Midbrain (tissue), 1 donor: Measurements from ENCODE around the gene MUTYH.
"Not testable (repeated sequence)": the region's sequence is repeated elsewhere in the genome, so short reads cannot be mapped to it uniquely, and the experiment has no call there.

Experiments
- DNase-seq: peaks from one replicate; lab custom pipeline; 2025; lab: John Stamatoyannopoulos, UW

The MUTYH gene

DNA sequence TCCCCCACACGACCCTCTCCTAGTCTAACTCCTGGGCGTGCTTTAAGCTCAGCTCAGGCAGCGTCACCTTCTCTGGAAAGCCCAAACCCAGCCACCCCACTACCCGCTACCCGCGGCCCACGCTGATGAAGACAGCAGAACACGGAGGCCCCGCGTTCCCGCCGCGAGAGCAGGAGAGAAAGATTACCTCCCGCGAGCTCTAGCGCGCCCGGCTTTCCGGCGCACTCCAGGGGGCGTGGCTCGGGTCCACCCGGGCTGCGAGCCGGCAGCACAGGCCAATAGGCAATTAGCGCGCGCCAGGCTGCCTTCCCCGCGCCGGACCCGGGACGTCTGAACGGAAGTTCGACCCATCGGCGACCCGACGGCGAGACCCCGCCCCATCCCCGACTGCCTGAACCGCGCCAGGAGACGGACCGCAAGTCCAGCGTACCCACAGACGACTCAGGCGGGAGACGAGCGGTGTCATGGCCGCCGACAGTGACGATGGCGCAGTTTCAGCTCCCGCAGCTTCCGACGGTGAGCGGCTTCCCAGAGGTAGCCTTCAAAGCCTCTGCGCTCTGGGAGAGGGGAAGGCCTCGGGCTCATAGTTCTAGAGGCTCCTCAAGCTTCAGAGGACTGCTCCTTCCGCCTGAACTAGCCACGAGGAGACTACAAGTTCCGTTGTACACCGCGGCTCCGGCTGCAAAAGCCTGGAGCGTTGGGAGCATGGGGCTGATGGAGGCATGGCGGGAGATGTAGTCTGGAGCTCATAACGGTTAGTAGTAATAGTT is at the start of gene MUTYH, which contains the start of gene TOE1:
Gene MUTYH, minus strand, starts transcription at position 652 of the 770 bp plus-strand sequence. CDS start 5,935 bp downstream, outside the sequence.
Gene TOE1, plus strand, starts transcription at position 382 of the 770 bp plus-strand sequence. Its CDS starts 83 bp downstream, at position 465.
- peak; percentile 89 for DNase-seq

GRCh38 chr1:45386219-45386618 is 46.0 kb upstream of the MUTYH start:
- DNase-seq, result no peak

- no peak for DNase-seq
These were observed 45.1 kb upstream of the MUTYH start for GRCh38 chr1:45385302-45385701.

- DNase-seq, result not testable (repeated sequence)
These were observed 44.0 kb upstream of the MUTYH start for GRCh38 chr1:45384213-45384612.

GRCh38 chr1:45383191-45383590 is 43.0 kb upstream of the MUTYH start:
- no peak for DNase-seq

DNA sequence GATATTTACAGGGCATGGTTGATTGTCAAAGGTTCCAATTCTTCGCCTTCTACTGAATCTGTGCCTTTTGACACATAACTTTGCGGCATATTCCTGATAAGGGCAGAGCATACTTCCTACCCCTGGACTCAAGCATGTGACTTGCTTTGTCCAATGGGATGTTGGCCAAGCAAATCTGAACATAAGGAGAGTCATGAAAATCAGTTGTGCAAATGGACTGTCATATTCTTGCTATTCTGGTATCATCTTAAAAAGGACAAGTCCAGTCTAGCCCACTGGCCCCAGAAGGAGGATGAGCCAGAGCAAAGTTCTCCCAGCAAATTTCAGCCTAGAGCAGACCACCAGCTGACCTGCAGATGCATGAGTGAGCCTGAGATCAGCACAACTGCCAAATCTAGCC is 41.0 kb upstream of the MUTYH start:
- no peak for DNase-seq

- DNase-seq, result no peak
These were observed 40.5 kb upstream of the MUTYH start for GRCh38 chr1:45380730-45381129.

DNA sequence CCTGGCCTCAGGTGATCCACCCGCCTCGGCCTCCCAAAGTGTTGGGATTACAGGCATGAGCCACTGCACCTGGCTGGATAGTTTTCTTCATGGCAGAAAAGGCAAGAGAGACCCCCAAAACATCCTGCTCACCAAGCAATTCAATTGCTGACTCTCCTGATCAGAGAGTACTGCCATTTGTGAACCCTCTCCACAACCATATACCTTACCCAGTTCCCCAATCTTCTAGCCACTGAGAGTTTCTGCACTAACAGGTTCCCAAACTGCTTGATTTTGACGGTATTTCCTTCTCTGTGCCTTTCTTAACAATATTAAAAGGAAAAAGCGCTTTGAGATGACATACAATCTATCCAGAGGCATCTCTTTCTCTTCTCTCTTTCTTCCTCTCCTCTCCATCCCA is 39.9 kb upstream of the MUTYH start:
- DNase-seq, result no peak

- DNase-seq, result no peak
These were observed 39.3 kb upstream of the MUTYH start for GRCh38 chr1:45379524-45379923.

GRCh38 chr1:45378184-45378583 is 37.9 kb upstream of the MUTYH start:
- DNase-seq, result no peak

DNA sequence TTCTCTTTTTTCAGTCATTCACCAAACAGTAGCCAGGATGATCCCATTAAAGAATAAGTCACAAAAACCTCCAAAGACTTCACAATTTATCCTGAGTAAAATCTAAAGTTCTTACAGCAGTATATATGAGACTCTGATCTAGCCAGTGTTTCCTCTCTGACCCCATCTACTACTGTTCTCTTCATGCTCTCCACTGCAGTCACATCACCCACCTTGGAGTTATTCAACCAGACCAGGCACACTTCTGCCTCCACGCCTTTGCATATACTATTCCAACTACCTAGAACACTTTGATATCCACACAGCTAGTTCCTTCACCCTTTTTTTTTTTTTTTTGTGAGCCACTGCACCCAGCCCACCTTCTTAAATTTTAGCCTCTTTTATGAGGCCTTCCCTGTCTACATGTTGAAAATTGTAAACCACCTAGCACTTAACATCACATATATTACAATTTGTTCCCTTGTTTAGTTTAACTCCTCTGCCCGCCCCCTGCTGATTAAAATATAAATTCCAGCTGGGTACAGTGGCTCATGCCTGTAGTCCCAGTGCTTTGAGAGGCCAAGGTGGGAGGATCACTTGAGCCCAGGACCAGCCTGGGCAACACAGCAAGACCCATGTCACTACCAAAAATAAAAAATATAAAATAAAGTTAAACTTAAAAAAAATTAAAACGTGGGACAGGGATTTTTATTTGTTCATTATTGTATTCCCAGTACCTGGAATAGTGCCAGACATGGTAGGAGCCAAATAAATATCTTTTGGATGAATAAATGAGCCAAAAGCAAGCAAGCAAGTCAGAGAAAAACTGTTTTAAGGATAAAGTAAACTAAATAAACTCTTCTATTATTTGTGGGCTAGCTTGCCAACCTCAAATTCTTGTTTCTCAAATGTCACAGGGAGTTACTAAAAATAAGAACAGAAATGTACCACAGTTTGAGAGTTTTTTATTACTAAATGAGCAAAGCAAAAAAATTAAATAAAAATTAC is 35.2 kb upstream of the MUTYH start:
- no peak for DNase-seq

- no peak for DNase-seq
These were observed 33.3 kb upstream of the MUTYH start for GRCh38 chr1:45373573-45373972.

- DNase-seq, result no peak
These were observed 30.3 kb upstream of the MUTYH start for GRCh38 chr1:45370575-45370974.

DNA sequence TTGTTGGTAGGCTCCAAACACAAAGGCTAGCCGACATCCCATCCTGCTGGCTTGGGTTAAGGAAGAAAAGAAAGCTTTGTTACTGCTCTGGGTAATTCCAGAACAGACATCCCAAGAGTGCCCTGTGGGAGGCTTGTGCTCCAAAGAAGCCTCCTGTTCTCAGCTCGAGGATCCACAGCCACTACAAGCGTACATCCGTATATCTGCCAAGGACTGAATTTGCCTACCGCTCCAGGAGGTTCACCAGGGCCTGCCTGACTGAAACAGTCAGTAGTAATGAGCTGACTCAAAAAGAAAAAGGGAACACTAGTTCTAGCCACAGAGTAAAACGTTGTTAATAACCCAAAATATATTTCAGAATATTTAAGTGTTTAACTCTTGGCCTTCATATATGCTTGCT is 24.8 kb upstream of the MUTYH start:
- peak; percentile 54 for DNase-seq

DNA sequence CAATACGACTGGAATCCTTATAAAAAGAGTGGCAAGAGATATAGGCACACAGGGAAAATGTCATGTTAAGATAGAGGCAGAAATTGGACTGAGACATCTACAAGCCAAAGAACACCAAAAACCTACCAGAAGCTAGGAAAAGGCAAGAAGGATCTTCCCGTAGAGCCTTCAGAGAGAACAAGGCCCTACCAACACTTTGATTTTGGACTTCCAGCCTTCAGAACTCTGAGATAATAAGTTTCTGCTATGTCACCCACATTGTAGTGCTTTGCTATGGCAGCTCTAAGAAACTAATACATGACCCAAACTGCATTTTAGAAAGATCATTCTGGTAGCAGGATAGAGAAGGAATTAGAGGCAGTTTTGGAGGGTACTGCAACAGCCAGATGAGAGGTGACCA is 24.1 kb upstream of the MUTYH start:
- DNase-seq, result no peak

DNA sequence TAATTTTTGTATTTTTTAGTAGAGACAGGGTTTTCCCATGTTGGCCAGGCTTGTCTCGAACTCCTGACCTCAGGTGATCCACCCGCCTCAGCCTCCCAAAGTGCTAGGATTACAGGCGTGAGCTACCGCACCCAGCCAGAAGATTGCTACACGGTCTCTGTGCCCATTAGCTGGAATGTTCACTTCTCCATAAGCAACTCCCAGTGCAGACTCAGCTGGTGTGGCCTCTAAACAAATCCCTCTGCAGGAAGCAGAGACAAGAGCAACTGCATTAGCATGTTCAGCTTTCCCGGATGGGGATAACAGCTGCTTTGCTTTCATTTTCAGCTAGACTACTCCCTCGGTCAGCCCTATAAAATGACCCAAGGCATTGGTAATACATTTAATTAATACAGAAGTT is 20.7 kb upstream of the MUTYH start:
- peak; percentile 27 for DNase-seq

- peak; percentile 81 for DNase-seq
These were observed 19.8 kb upstream of the MUTYH start for GRCh38 chr1:45359882-45360513.

DNA sequence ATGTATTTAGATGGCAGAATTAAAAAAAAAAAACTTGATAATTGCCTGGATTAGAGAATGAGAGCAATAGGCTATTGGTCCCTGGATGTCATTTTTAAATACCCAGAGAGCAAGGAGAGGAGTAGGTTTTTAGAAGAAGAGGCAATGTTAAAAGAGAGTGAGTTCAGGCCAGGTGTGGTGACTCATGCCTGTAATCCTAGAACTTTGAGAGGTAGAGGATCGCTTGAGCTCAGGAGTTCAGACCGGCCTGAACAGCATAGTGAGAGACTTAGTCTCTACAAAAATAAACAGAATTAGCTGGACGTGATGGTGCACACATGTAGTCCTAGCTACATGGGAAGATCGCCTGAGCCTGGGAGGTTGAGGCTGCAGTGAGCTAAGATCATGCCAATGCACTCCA is 15.9 kb upstream of the MUTYH start:
- no peak for DNase-seq

DNA sequence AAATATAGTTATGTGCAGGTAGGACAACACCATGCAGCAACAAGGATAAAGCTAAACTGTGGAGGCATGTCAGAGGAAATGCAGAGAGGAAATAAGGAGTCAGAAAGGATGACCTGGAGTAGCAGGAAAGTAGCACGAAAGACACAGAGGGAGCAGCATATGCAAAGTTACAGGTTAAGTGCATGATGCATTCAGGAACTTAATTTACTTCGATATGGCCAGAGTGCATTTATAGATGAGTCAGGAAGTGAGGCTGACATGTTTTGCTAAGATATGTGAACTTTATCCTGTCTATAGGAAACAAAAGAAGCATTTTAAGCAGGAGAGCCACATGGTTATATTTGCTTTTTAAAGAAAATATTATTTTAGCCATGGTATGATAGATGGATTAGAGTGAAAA is 15.4 kb upstream of the MUTYH start:
- DNase-seq, result no peak

DNA sequence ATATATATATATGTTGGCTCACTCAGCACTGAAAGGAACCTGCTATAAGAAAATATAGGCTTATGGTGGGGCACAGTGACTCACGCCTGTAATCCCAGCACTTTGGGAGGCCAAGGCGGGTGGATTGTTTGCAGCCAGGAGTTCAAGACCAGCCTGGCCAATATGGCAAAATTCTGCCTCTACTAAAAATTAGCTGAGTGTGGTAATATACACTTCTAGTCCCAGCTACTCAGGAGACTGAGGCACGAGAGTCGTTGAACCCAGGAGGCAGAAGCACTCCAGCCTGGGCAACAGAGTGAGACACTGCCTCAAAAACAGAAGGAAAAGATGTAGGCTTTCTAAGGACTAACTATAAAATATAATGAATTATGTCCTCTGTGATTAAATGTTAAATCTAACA is 14.6 kb upstream of the MUTYH start:
- no peak for DNase-seq

DNA sequence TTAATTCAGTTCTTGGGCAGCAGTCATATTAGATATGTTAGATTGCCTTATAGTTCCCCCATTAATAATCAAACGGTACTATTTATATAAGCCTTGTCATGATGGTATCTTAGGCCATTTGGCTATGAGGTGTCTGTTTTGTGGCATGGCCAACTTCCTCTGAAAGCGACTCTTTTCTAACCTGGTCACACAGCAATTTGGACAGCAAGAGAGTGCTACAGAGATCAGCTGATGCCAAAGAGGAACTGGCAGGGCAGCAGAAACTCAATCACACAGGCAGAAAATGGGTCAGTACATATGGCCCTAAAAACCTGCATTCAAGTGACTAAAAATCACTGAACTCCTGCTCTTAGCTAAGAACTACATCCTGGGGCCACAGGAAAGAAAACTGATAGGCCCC is 13.4 kb upstream of the MUTYH start:
- DNase-seq, result peak; percentile 26

GRCh38 chr1:45351508-45351907 is 11.3 kb upstream of the MUTYH start:
- no peak for DNase-seq
